Measurements from ENCODE around the gene PRSS27. TPM values are rescaled to one million over a fixed set of nuclear protein-coding genes. Genes with fewer than 3 reads are reported as not detected.

The PRSS27 gene
- total and polyA plus RNA-seq, 2 of the 4 experiments (the other 2 are of a cell fraction), result under 0.01 to 0.58 TPM

DNA sequence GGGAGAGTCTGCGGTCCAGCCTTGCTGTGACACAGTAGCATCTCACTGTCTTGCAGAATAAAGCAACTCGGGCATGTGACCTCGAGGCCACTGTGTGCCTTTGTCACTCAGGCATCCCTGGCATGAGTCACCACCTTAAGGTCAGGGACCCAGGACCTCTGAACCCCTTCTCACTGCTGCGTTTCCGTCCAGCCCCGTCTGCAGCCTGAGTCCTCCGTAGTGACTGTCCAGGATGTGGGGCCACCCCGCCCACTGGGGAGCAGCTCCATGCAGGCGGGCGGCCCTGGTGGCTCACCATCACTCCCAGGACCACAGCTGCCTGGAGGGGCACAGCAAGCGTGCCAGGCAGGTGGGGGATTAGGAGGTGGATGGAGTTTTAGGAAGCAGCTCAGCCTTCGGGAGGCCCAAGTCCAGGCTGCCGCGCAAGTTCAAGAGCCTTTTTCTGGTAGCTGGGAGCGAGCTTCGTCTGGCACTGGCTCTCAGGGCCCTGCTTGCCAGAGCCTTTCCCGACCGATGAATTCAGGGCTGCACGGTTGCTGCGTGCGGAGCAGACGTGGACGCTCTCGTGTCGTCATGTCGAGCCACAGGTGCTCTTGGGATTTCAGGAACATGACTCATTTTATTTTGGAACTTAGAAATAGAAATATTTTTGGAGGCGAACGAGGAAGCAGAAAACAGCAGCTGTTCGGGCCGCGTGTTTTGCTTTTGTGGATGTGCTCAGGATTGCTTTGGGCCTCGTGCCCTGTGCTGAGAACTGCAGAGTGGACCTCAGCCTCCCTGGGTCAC lies 20.9 kb downstream of the PRSS27 start:
- no peak overlapping the region for H3K4me2 ChIP-seq (ENCODE audit: low read depth, low read length)
- POLR2A ChIA-PET (ENCODE audit: unreplicated experiment), result no interaction called here
- H3K36me3 ChIP-seq (ENCODE audit: control insufficient read depth, insufficient read depth, low read length), result peaks cover 59% of the 10 kb centered on the region
- H3K27ac ChIP-seq (ENCODE audit: insufficient read depth, low read length), result no peak overlapping the region
- TF ChIP-seq NFE2L2 (IDR thresholded peaks at IDR 0.05; ENCODE audit: low read depth, low read length) (no peak), RCOR1 (IDR thresholded peaks at IDR 0.05; ENCODE audit: insufficient replicate concordance, low read length) (no peak), CHD1 (IDR thresholded peaks at IDR 0.05; ENCODE audit: low read depth, low read length) (no peak), POLR2A (IDR thresholded peaks at IDR 0.05; ENCODE audit: low read depth, low read length) (no peak), MXI1 (IDR thresholded peaks at IDR 0.05; ENCODE audit: borderline replicate concordance, low read depth, low read length) (no peak), RFX5 (IDR thresholded peaks at IDR 0.05; ENCODE audit: low read depth, low read length) (no peak), CEBPB (IDR thresholded peaks at IDR 0.05; ENCODE audit: low read depth, low read length) (no peak)
- TF ChIP-seq, protein P1, sequence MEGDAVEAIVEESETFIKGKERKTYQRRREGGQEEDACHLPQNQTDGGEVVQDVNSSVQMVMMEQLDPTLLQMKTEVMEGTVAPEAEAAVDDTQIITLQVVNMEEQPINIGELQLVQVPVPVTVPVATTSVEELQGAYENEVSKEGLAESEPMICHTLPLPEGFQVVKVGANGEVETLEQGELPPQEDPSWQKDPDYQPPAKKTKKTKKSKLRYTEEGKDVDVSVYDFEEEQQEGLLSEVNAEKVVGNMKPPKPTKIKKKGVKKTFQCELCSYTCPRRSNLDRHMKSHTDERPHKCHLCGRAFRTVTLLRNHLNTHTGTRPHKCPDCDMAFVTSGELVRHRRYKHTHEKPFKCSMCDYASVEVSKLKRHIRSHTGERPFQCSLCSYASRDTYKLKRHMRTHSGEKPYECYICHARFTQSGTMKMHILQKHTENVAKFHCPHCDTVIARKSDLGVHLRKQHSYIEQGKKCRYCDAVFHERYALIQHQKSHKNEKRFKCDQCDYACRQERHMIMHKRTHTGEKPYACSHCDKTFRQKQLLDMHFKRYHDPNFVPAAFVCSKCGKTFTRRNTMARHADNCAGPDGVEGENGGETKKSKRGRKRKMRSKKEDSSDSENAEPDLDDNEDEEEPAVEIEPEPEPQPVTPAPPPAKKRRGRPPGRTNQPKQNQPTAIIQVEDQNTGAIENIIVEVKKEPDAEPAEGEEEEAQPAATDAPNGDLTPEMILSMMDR (conservative IDR thresholded peaks at IDR 0.05; ENCODE audit: low read depth, low read length), result no peak
- H3K79me1 ChIP-seq (ENCODE audit: low read depth in 1 of 2, low read length in 2 of 2), result peaks cover 0 to 15% of the 10 kb centered on the region in 2 experiments; a peak in 3 of 4 replicates
- H2BK15ac ChIP-seq (ENCODE audit: low read depth, low read length), result no peak overlapping the region
- no peaks in the 10 kb centered on the region for H3K9me3 ChIP-seq (ENCODE audit: control insufficient read depth, insufficient read depth, low read length)
- H2AK5ac ChIP-seq (ENCODE audit: low read depth, low read length), result no peak overlapping the region
- no peaks in the 10 kb centered on the region for H3K4me1 ChIP-seq (ENCODE audit: control insufficient read depth, insufficient read depth, low read length)
- no peak overlapping the region for H2AK9ac ChIP-seq (replicated peaks; ENCODE audit: low read depth, low read length, poor library complexity)
- H3K4ac ChIP-seq (ENCODE audit: low read depth, low read length), result no peak overlapping the region
- no peak overlapping the region for H3K14ac ChIP-seq (replicated peaks; ENCODE audit: low read depth, low read length)
- BruUV-seq (replicated peaks), result no TSS peak
- H2BK5ac ChIP-seq (ENCODE audit: low read depth, low read length, poor library complexity, severe bottlenecking), result no peak overlapping the region
- no peak overlapping the region for H2BK20ac ChIP-seq (ENCODE audit: low read depth, low read length)
- H2AFZ ChIP-seq (replicated peaks; ENCODE audit: low read length, poor library complexity), result no peak overlapping the region
- no peak overlapping the region for H4K5ac ChIP-seq (ENCODE audit: low read depth, low read length)
- CTCF ChIA-PET, result no interaction called here
- H3K23ac ChIP-seq (ENCODE audit: low read depth, low read length), result no peak overlapping the region
- DNase-seq (no peak), ATAC-seq (ENCODE audit: low read depth) (no peak)
- no peaks in the 10 kb centered on the region for H3K27me3 ChIP-seq (ENCODE audit: control insufficient read depth, insufficient read depth, low read length)
- in situ Hi-C loops (cut with MboI; ENCODE audit: low sequenced_read_pairs) (no loop called here), intact Hi-C loops (cut with micrococcal nuclease) (no loop called here), dilution Hi-C loops (cut with HindIII; ENCODE audit: low sequenced_read_pairs, unreplicated experiment) (no loop called here)
- no peak overlapping the region for H3K9ac ChIP-seq (ENCODE audit: low read depth, low read length)
- WGBS, 2 experiments (ENCODE audit: extremely low coverage in 2 of 2, insufficient read length in 1 of 2), result 82% methylated on average over 15 of the region's 32 CpGs; no CpG with 5 or more reads in 1 of the 2 experiments
- no peak overlapping the region for H4K8ac ChIP-seq (ENCODE audit: low read depth in 2 of 2, low read length in 2 of 2)
- H2BK120ac ChIP-seq (ENCODE audit: low read depth, low read length), result no peak overlapping the region
- no peak overlapping the region for H3K56ac ChIP-seq (ENCODE audit: extremely low read depth, insufficient read depth, low read length)
- no peaks in the 10 kb centered on the region for H3K9me1 ChIP-seq (ENCODE audit: insufficient read depth, low read length)
- no peaks in the 10 kb centered on the region; the same call in 1 of the 2 replicates for H4K20me1 ChIP-seq (ENCODE audit: insufficient read depth, low read length)
- H3K18ac ChIP-seq (ENCODE audit: low read depth, low read length), result no peak overlapping the region
- no peak overlapping the region for H4K91ac ChIP-seq (ENCODE audit: insufficient read depth, low read depth, low read length)
- no peak overlapping the region for H3K4me3 ChIP-seq (ENCODE audit: insufficient read depth, low read depth, low read length)
